Measurements from ENCODE around the gene ZNF230. TPM values are rescaled to one million over a fixed set of nuclear protein-coding genes. Genes with fewer than 3 reads are reported as not detected.

The ZNF230 gene
- total RNA-seq, 1 donor from 2014 or later = 3.8 TPM

GRCh38 chr19:44005973-44006372, 3.2 kb downstream of the ZNF230 start:
- H3K4me1 Mint-ChIP-seq (ENCODE audit: low read depth) = peaks cover 15% of the 10 kb centered on the region
- H3K4me3 Mint-ChIP-seq (ENCODE audit: low read depth) = no peak overlapping the region
- H3K36me3 Mint-ChIP-seq (ENCODE audit: low read depth) = peaks cover 68% of the 10 kb centered on the region
- no peak for DNase-seq (ENCODE audit: low spot score)
- H3K9me3 Mint-ChIP-seq = peaks cover 57% of the 10 kb centered on the region
- intact Hi-C loops (cut with micrococcal nuclease) = loop anchor here (10.0 kb wide), 1 partner anchor 159 kb away; the partner anchor contains the start of gene ZNF226
- H3K27me3 Mint-ChIP-seq (ENCODE audit: low read depth) = no peaks in the 10 kb centered on the region
- no peak overlapping the region for H3K27ac Mint-ChIP-seq

- Mint-ChIP-seq H3K36me3 (ENCODE audit: low read depth) (peaks cover 73% of the 10 kb centered on the region), H3K27me3 (ENCODE audit: low read depth) (no peaks in the 10 kb centered on the region), H3K4me3 (ENCODE audit: low read depth) (no peak overlapping the region), H3K9me3 (peaks cover 62% of the 10 kb centered on the region), H3K4me1 (ENCODE audit: low read depth) (peaks cover 8% of the 10 kb centered on the region), H3K27ac (no peak overlapping the region)
- DNase-seq (ENCODE audit: low spot score) = no peak
- intact Hi-C loops (cut with micrococcal nuclease) = loop anchor here (10.0 kb wide), 1 partner anchor 157 kb away; the partner anchor contains the start of gene ZNF226
These were observed 4.7 kb downstream of the ZNF230 start for GRCh38 chr19:44007473-44007872.

- Mint-ChIP-seq H3K4me1 (ENCODE audit: low read depth) (no peaks in the 10 kb centered on the region), H3K36me3 (ENCODE audit: low read depth) (peaks cover 73% of the 10 kb centered on the region), H3K4me3 (ENCODE audit: low read depth) (no peak overlapping the region), H3K9me3 (peaks cover 87% of the 10 kb centered on the region), H3K27me3 (ENCODE audit: low read depth) (no peaks in the 10 kb centered on the region), H3K27ac (no peak overlapping the region)
- intact Hi-C loops (cut with micrococcal nuclease) = no loop called here
- DNase-seq (ENCODE audit: low spot score) = no peak
These were observed 7.7 kb downstream of the ZNF230 start for GRCh38 chr19:44010468-44010867.

DNA sequence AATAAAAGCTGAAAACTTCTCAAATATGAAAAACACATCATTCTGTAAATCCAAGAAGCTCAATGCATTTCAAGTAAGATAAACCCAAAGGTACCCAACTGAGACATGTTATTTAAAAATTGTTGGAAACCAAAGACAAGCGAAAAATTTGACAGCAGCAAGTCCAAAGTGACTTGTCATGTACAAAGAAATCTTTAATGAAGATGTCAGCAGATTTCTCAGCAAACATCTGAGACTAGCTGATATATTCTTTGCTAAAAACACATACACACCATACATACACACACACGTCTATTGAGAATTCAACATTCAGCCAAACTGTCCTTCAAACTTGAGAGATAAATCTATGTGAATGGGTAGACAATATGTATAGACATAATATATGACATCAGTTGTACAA, 16.7 kb downstream of the ZNF230 start:
- H3K27me3 Mint-ChIP-seq (ENCODE audit: low read depth) = no peaks in the 10 kb centered on the region
- H3K9me3 Mint-ChIP-seq = peaks cover 62% of the 10 kb centered on the region
- no peak for DNase-seq (ENCODE audit: low spot score)
- intact Hi-C loops (cut with micrococcal nuclease) = no loop called here
- H3K4me1 Mint-ChIP-seq (ENCODE audit: low read depth) = no peaks in the 10 kb centered on the region
- no peak overlapping the region for H3K4me3 Mint-ChIP-seq (ENCODE audit: low read depth)
- H3K36me3 Mint-ChIP-seq (ENCODE audit: low read depth) = no peaks in the 10 kb centered on the region
- no peak overlapping the region for H3K27ac Mint-ChIP-seq

DNA sequence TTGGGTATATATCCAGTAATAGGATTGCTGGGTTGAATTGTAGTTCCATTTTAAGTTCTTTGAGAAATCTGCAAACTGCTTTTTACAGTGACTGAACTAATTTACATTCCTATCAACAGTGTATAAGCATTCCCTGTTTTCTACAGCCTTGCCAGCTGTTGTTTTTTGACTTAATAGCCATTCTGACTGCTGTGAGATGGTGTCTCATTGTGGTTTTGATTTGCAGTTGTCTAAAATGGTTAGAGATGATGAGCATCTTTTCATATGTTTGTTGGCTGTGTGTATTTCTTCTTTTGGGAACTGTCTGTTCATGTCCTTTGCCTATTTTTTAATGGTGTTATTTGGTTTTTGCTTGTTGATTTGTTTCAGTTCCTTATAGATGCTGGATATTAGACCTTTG, 18.5 kb downstream of the ZNF230 start:
- H3K36me3 Mint-ChIP-seq (ENCODE audit: low read depth) = peaks cover 16% of the 10 kb centered on the region
- no peak overlapping the region for H3K4me3 Mint-ChIP-seq (ENCODE audit: low read depth)
- no peak for DNase-seq (ENCODE audit: low spot score)
- no peak overlapping the region for H3K27ac Mint-ChIP-seq
- peaks cover 15% of the 10 kb centered on the region for H3K4me1 Mint-ChIP-seq (ENCODE audit: low read depth)
- no peaks in the 10 kb centered on the region for H3K27me3 Mint-ChIP-seq (ENCODE audit: low read depth)
- H3K9me3 Mint-ChIP-seq = peaks cover 59% of the 10 kb centered on the region
- intact Hi-C loops (cut with micrococcal nuclease) = no loop called here

DNA sequence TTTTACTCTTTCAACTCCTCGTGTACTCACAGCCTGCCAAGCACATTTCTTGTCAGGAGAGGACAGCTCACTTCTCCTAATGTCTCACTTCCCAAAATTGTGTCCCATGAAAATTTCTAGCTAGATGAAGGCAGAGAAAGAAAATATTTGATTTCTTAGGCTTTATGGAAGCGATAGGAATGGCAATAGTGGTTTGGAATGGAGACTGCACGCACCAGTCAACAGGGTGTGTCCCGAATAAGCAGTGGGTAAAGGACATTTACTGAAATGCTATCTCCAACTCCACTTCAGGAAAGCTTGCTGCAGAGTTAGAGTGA, 22.1 kb downstream of the ZNF230 start:
- intact Hi-C loops (cut with micrococcal nuclease) = loop anchor here (1.0 kb wide), 2 partner anchors 23 to 47 kb away; partner anchors contain the start of genes ZNF230 and ZNF284
- Mint-ChIP-seq H3K9me3 (peaks cover 60% of the 10 kb centered on the region), H3K27ac (no peak overlapping the region), H3K4me1 (ENCODE audit: low read depth) (peaks cover 15% of the 10 kb centered on the region), H3K36me3 (ENCODE audit: low read depth) (peaks cover 48% of the 10 kb centered on the region), H3K4me3 (ENCODE audit: low read depth) (peak overlapping the region; percentile 95), H3K27me3 (ENCODE audit: low read depth) (no peaks in the 10 kb centered on the region)
- no peak for DNase-seq (ENCODE audit: low spot score)

DNA sequence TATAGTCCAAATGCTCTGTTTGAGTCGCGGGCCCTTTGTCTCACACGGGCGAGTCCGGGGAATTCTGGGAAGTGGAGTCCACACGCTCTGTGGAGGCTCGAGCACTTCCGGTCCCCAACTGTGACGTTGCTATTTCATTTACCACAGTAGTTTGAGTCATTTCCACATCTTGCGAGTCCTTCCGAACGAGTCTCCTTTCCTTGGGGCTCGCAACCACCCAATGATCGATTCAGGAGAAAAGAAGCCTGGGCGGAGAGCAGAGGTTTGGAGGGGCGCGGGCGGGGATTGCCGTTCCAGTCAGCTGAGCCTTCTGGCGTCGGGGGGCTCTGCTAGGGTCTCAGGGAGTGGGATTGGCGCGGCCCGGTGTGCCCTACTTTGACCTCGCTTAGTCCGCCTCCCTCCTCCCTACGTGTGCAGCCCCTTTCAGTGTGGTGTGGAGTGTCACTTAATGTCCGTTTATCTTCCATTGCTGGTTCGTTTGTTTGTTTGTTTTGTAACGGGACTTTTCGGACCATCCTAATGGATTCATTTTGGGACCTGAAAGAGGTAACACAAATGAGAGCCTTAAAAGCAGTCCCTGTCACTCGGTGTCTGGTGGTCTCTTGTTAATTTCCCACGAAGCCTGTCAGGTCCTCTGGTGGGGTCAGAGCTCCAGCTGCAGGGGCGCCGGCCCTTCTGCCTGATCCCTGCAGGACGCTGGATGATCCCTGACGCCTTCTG, 22.6 kb downstream of the ZNF230 start, which contains the start of gene ZNF222:
ZNF222 (plus strand) TSS at position 163 of the 720 bp plus-strand sequence; CDS start at position 221, 58 bp downstream.
- peak within 1 kb of the TSS; percentile 95 for H3K4me3 Mint-ChIP-seq (ENCODE audit: low read depth)
- H3K4me1 Mint-ChIP-seq (ENCODE audit: low read depth) = peaks cover 15% of the 10 kb centered on the region
- H3K9me3 Mint-ChIP-seq = peaks cover 61% of the 10 kb centered on the region
- DNase-seq (ENCODE audit: low spot score) = peak; percentile 74
- H3K27ac Mint-ChIP-seq = peak within 1 kb of the TSS; percentile 70
- H3K27me3 Mint-ChIP-seq (ENCODE audit: low read depth) = no peaks in the 10 kb centered on the region
- peaks cover 54% of the 10 kb centered on the region for H3K36me3 Mint-ChIP-seq (ENCODE audit: low read depth)
- intact Hi-C loops (cut with micrococcal nuclease) = loop anchor here (1.0 kb wide), 2 partner anchors 23 to 47 kb away; partner anchors contain the start of genes ZNF230 and ZNF284

DNA sequence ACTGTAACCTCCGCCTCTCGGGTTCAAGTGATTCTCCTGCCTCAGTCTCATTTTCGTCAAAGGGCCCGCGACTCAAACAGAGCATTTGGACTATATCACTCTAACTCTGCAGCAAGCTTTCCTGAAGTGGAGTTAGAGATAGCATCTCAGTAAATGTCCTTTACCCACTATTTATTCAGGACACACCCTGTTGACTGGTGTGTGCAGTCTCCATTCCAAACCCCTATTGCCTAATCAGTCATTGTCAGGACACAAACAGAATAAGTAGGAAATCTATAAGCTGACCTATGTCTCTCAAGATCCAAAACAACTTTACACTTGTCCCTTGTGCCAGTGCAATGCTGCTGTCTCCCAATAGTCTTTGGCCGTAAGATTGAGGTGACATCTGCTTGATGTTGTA, 23.9 kb downstream of the ZNF230 start:
- Mint-ChIP-seq H3K4me1 (ENCODE audit: low read depth) (peaks cover 15% of the 10 kb centered on the region), H3K4me3 (ENCODE audit: low read depth) (no peak overlapping the region), H3K36me3 (ENCODE audit: low read depth) (peaks cover 62% of the 10 kb centered on the region), H3K27ac (no peak overlapping the region), H3K9me3 (peaks cover 66% of the 10 kb centered on the region), H3K27me3 (ENCODE audit: low read depth) (no peaks in the 10 kb centered on the region)
- DNase-seq (ENCODE audit: low spot score) = no peak
- intact Hi-C loops (cut with micrococcal nuclease) = no loop called here

DNA sequence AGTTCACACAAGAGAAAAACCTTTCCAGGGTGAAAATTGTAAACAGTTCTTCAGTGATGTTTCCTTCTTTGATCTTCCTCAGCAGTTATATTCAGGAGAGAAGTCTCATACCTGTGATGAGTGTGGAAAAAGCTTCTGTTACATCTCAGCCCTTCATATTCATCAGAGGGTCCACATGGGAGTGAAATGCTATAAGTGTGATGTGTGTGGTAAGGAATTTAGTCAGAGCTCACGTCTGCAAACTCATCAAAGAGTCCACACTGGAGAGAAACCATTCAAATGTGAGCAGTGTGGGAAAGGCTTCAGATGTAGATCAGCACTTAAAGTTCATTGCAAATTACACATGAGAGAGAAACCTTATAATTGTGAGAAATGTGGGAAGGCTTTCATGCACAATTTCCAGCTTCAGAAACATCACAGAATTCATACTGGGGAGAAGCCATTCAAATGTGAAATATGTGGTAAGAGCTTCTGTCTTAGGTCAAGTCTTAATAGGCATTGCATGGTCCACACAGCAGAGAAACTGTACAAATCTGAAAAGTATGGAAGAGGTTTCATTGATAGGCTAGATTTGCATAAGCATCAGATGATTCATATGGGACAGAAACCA, 29.3 kb downstream of the ZNF230 start:
- Mint-ChIP-seq H3K27ac (no peak overlapping the region), H3K4me3 (ENCODE audit: low read depth) (no peak overlapping the region), H3K36me3 (ENCODE audit: low read depth) (peaks cover 51% of the 10 kb centered on the region), H3K27me3 (ENCODE audit: low read depth) (no peaks in the 10 kb centered on the region), H3K9me3 (peaks cover 83% of the 10 kb centered on the region), H3K4me1 (ENCODE audit: low read depth) (no peaks in the 10 kb centered on the region)
- no peak for DNase-seq (ENCODE audit: low spot score)
- intact Hi-C loops (cut with micrococcal nuclease) = no loop called here

DNA sequence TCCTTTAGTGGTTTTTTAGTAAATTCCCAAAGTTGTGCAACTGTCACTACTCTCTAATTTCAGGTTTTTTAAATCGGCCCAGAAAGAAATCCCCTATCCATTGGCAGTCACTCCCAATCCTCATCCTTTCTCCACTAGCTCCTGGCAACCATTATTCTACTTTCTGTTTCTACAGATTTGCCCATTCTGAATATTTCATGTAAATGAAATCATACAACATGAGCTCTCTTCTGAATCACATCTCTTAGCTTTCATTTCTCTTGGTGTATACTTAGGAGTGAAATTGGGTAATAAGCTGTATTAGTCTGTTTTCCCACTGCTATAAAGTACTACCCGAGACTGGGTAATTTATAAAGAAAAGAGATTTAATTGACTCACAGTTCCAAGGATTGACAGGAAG, 39.4 kb downstream of the ZNF230 start:
- Mint-ChIP-seq H3K9me3 (peaks cover 59% of the 10 kb centered on the region), H3K4me3 (ENCODE audit: low read depth) (no peak overlapping the region), H3K4me1 (ENCODE audit: low read depth) (no peaks in the 10 kb centered on the region), H3K36me3 (ENCODE audit: low read depth) (no peaks in the 10 kb centered on the region), H3K27ac (no peak overlapping the region), H3K27me3 (ENCODE audit: low read depth) (no peaks in the 10 kb centered on the region)
- no peak for DNase-seq (ENCODE audit: low spot score)
- intact Hi-C loops (cut with micrococcal nuclease) = no loop called here

DNA sequence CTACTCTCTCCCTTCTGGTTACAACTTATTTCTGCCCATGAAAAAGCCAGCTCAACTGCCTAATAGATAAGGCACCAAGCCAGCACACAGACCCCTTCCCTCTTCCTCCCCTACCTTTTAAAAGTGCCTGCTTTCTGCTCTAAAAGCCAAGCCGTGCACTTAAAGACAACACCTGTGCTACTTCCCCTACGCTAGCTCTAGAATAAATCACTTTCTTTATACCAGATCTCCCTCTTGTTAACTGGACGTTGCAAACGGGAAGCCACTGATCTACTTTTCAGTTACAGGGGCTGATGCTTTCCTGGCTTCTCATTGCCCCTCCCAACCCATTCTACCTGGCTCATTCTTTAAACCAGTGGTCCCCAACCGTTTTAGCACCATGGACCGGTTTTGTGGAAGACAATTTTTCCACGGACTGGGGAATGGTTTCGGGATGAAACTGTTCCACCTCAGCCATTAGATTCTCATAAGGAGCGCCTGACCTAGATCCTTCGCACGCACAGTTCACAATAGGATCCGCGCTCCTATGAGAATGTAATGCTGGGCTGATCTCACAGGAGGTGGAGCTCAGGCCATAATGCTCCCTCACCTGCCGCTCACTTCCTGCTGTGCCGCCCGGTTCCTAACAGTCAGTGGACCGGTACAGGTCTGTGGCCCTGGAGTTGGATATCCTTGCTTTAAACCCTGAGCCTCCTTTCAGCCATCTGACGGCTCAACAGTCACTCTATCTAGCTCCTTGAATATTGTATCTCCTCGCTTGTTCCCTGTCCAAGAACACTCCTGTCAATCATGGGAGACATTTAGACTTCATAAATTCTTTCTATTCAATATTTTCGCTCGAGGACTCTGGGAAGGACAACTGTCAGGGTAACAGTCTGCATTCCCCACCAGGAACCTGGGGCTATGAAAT, 48.2 kb downstream of the ZNF230 start:
- peaks cover 3% of the 10 kb centered on the region for H3K36me3 Mint-ChIP-seq (ENCODE audit: low read depth)
- peaks cover 6% of the 10 kb centered on the region for H3K4me1 Mint-ChIP-seq (ENCODE audit: low read depth)
- peaks cover 41% of the 10 kb centered on the region for H3K9me3 Mint-ChIP-seq
- intact Hi-C loops (cut with micrococcal nuclease) = loop anchor here (2.0 kb wide), 1 partner anchor 48 kb away; the partner anchor contains the start of gene ZNF230
- no peak overlapping the region for H3K27ac Mint-ChIP-seq
- H3K4me3 Mint-ChIP-seq (ENCODE audit: low read depth) = peak overlapping the region; percentile 76
- no peaks in the 10 kb centered on the region for H3K27me3 Mint-ChIP-seq (ENCODE audit: low read depth)
- no peak for DNase-seq (ENCODE audit: low spot score)

- Mint-ChIP-seq H3K36me3 (ENCODE audit: low read depth) (peaks cover 3% of the 10 kb centered on the region), H3K27me3 (ENCODE audit: low read depth) (no peaks in the 10 kb centered on the region), H3K4me1 (ENCODE audit: low read depth) (peaks cover 6% of the 10 kb centered on the region), H3K4me3 (ENCODE audit: low read depth) (peak within 1 kb of the TSS; percentile 76), H3K27ac (no peak within 1 kb of the TSS), H3K9me3 (peaks cover 40% of the 10 kb centered on the region)
- no peak for DNase-seq (ENCODE audit: low spot score)
- intact Hi-C loops (cut with micrococcal nuclease) = loop anchor here (2.0 kb wide), 1 partner anchor 49 kb away; the partner anchor contains the start of gene ZNF230
These were observed 49.1 kb downstream of the ZNF230 start, which contains the start of gene ZNF223 for GRCh38 chr19:44051650-44052402. ZNF223 (plus strand) TSS chr19:44052036; CDS start chr19:44055177, 3,141 bp downstream.

All from activated T-helper 2 cell treated with anti-CD3 and anti-CD28 coated beads, Interferon-gamma antibody, Interleukin-2, Interleukin-4, amounts not matched to agents 10 μg/mL and 5 μg/mL and 100 μg/mL, durations not matched to agents 14 hours and 24 hours and 36 hours (primary cell).